ENCODE data around the gene WDR20.
A peak's percentile ranks its signal among the peaks of the same experiment; 100 is the strongest.
"Not testable (repeated sequence)": the region's sequence is repeated elsewhere in the genome, so short reads cannot be mapped to it uniquely, and the experiment has no call there.

Gene WDR20

DNA sequence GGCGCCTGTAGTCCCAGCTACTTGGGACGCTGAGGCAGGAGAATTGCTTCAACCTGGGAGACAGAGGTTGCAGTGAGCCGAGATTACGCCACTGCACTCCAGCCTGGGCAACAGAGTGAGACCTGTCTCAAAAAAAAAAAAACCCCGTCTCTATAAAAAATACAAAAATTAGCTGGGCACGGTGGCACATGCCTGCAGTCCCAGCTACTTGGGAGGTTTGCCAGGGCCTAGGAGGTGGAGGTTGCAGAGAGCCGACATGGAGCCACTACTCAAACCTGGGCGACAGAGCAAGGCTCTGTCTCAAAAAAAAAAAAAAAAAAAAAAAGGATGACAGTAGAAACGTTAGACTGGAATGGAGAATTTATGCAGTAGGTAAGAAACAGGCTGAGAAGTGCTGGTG is 5.7 kb upstream of the WDR20 start:
- not testable (repeated sequence) for DNase-seq

GRCh38 chr14:102134719-102135118 is 5.0 kb upstream of the WDR20 start:
- DNase-seq: not testable (repeated sequence)

GRCh38 chr14:102135456-102135855 is 4.2 kb upstream of the WDR20 start:
- not testable (repeated sequence) for DNase-seq

DNA sequence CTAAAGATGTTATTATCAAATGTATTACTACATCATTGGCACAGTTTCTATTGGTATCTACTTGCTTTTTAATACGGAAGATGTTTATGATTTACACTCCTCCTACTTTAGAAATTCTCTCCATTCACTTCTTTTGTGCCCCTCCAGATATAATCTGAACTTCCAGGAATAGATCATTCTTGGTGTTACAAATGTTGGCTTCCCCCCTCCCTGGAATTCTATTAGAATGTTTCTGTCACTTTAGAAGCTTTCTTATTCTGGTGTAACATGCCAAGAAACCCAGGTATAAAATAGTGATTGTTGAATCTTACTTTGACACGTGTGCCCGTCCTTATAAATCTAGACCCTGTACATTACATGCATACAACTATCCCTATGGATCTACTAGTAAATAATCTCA is 1.2 kb upstream of the WDR20 start:
- DNase-seq: no peak

DNA sequence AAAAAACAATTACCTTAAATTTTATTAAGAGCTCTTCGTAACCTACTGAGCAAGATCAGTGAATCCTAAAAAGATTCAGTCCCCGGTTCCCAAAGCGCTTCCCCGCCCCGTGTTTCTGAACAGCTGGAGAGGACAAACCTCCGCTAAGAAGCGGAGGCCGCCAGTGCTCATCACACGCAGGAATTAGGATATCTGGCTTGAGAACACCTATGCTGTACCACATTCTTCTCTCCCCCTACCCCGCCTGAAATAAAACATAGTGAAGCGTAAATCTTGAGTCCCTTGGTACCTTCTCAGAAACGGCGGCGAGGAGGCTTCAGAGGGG is 774 bp upstream of the WDR20 start:
- DNase-seq: no peak

DNA sequence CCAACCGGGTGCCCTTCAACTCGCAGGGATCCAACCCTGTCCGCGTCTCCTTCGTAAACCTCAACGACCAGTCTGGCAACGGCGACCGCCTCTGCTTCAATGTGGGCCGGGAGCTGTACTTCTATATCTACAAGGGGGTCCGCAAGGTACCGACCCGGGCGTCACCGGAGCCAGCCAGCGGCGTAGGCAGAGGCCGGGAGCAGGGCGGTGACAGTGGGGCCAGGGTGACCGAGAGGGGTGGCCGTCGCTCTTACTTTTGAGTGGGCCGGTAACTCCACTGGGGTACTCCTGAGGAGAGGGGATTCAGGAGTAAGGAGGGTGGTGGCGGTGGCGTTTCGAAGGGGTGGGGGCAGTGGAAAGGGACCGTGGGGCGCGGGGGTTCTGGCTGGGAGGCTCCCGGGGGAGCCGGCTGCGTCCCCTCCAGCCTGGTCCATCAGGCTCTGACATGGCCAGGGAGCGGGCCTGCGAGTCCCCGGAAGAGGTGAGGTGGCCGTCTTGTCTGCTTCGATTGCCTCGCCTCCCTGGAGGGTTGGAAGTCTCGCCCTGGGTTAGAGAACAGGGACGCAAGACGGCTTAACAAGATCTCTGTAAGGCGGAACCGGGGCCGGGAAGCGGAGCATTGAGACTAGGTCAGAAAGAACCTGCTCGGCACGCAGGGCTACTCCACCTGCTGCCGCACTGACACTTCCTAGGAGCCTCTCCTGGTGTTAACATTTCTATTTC is 491 bp downstream of the WDR20 start:
- DNase-seq: peak; percentile 45

DNA sequence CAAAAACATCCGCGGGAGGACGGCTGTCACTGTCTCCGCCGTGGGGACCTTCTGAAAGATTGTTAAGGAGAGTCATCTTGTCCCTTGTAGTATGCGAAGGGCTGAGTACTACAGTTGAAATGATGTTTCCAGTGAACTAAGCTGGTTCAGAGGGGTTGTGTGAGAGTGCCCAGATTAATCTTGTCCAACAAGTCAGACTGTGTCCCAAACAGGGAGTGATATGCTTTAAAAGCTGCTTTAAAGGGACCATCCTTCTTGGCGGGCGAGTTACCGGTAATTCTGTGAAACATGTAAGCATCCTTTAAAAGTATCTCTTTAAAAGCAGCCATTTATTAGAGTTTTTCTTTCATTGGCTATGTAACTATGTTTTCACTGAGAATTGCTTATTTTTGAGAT is 1.1 kb downstream of the WDR20 start:
- no peak for DNase-seq

- DNase-seq: no peak
Observed at GRCh38 chr14:102141797-102142196, 2.1 kb downstream of the WDR20 start.

- DNase-seq: no peak
Observed at GRCh38 chr14:102144914-102145313, 5.2 kb downstream of the WDR20 start.

GRCh38 chr14:102145395-102145794 is 5.7 kb downstream of the WDR20 start:
- no peak for DNase-seq

GRCh38 chr14:102146423-102146822 is 6.7 kb downstream of the WDR20 start:
- no peak for DNase-seq

DNA sequence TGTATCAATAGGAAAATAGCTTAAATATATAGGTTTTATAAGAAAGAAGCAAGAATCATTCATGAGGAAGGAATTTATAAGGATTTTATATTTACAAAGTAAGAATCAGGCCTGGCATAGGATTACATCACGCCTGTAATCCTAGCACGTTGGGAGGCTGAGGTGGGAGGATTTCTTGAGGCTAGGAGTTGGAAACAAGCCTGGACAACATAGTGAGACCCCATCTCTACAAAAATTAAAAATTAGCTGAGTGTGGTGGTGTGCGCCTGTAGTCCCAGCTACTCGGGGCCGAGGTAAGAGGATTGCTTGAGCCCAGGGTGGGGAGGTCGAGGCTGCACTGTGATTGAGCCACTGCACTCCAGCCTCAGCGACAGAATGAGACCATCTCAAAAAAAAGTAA is 10.4 kb downstream of the WDR20 start:
- no peak for DNase-seq

DNA sequence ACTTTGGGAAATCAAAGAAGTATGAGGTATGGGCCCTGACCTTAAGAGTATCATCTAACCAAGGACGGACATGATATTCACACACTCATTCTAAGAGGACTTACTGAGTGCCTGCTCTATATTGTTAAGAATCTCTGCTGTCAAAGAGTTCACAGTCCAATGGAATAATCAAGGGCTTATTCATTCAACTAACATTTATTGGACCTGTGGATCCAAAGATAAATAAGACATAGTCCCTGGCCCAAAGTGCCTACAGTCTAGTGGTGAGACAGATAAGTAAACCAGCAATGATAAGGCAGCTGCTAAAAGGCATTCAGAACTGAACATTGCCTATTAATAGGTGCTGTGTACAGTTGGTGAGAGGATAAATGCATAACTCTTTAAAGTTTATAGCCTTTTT is 11.0 kb downstream of the WDR20 start:
- no peak for DNase-seq

GRCh38 chr14:102151411-102151810 is 11.7 kb downstream of the WDR20 start:
- DNase-seq: not testable (repeated sequence)

- no peak for DNase-seq
Observed at GRCh38 chr14:102154121-102154520, 14.4 kb downstream of the WDR20 start.

- DNase-seq: peak; percentile 20
Observed at GRCh38 chr14:102154821-102155549, 15.3 kb downstream of the WDR20 start.

DNA sequence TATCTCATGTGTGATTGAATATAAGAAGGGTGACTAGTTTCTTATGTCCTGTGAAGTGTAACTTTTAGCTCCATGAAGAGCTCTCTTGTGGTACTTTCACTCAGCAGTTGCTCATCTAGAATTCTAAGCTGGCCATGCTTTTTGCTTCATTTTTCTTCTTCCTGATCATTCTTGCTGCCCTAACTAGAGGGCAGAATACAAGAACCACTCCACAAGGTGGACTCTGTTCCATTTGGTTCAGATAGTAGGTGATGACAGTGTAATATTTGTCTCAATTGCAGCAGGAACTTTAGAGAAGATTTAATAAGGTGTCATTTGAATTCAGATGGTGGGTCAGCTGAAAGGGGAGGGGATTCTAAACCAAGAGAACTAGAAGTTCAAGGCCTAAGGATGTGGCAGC is 17.6 kb downstream of the WDR20 start:
- DNase-seq: no peak

GRCh38 chr14:102158797-102159196 is 19.1 kb downstream of the WDR20 start:
- DNase-seq: no peak

- no peak for DNase-seq
Observed at GRCh38 chr14:102159841-102160240, 20.1 kb downstream of the WDR20 start.

DNA sequence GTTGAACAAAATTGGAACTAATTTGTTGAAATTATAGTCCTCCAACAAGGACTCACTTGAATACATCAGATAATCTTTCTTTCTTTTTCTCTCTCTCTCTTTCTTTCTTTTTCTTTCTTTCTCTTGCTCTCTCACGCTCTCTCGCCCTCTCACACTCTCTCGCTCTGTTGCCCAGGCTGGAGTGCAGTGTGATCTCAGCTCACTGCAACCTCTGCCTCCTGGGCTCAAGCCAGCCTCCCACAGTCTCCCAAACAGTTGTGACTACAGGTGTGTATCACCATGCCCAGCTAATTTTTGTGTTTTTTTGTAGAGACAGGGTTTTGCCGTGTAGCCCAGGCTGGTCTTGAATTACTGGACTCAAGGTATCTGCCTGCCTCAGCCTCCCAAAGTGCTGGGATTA is 22.8 kb downstream of the WDR20 start:
- DNase-seq: no peak

GRCh38 chr14:102164241-102164641 is 24.5 kb downstream of the WDR20 start:
- DNase-seq: peak; percentile 52

GRCh38 chr14:102164965-102165364 is 25.3 kb downstream of the WDR20 start:
- no peak for DNase-seq

DNA sequence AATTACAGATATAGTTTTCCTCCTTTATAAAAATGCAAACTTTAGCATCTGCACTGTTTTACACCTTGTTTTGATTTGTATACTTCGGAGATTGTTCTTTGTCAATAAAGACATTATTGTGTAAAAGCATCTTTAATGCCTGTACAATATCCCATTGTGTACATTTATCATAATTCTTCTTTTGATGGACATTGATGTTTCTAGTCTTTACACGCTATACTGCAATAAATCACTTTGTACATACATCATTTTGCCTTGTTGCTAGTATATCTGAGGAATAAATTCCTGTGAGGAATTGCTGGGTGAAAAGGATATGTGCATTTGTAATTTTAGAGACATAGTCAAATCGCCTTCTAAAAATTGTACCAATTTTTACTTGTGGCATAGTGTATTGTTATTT is 30.4 kb downstream of the WDR20 start:
- no peak for DNase-seq

GRCh38 chr14:102171173-102172020 is 31.7 kb downstream of the WDR20 start:
- no peak for DNase-seq

Measured in suppressor macrophage treated with lipopolysaccharide for 4 hours (primary cell).